GM19324 (cell line): Measurements from ENCODE around the gene MPC1L.
A peak's percentile ranks its signal among the peaks of the same experiment; 100 is the strongest.
"Not testable (repeated sequence)": the region's sequence is repeated elsewhere in the genome, so short reads cannot be mapped to it uniquely, and the experiment has no call there.

Experiments
- ATAC-seq: cut with Tn5 transposase; IDR thresholded peaks from one replicate; pipeline ENCODE4 v1.9.1; 2021; ENCODE audit warnings: mild to moderate bottlenecking, moderate library complexity; ENCODE audit not compliant: unreplicated experiment, low FRiP score

The MPC1L gene

GRCh38 chrX:40623139-40623536, at the start of gene MPC1L:
MPC1L (plus strand) TSS chrX:40623428; CDS start chrX:40623566, 138 bp downstream.
- no peak for ATAC-seq

GRCh38 chrX:40573763-40574162, 49.5 kb upstream of the MPC1L start:
- no peak for ATAC-seq

GRCh38 chrX:40575411-40575810, 47.8 kb upstream of the MPC1L start:
- not testable (repeated sequence) for ATAC-seq

- ATAC-seq = no peak
Measured at GRCh38 chrX:40576291-40576690, 46.9 kb upstream of the MPC1L start.

GRCh38 chrX:40578039-40578695, 45.1 kb upstream of the MPC1L start:
- ATAC-seq = no peak

- no peak for ATAC-seq
Measured at GRCh38 chrX:40579141-40579540, 44.1 kb upstream of the MPC1L start.

GRCh38 chrX:40579900-40580536, 43.2 kb upstream of the MPC1L start:
- no peak for ATAC-seq

- ATAC-seq = peak; percentile 95
Measured at GRCh38 chrX:40580537-40581335, 42.5 kb upstream of the MPC1L start, which contains the start of gene ATP6AP2. ATP6AP2 (plus strand) TSS chrX:40580970; CDS start chrX:40581066, 96 bp downstream.

- ATAC-seq = no peak
Measured at GRCh38 chrX:40581336-40581920, 41.8 kb upstream of the MPC1L start.

GRCh38 chrX:40582178-40582577, 41.0 kb upstream of the MPC1L start:
- not testable (repeated sequence) for ATAC-seq

GRCh38 chrX:40582811-40583210, 40.4 kb upstream of the MPC1L start:
- ATAC-seq = no peak

GRCh38 chrX:40587623-40588022, 35.6 kb upstream of the MPC1L start:
- ATAC-seq = not testable (repeated sequence)

GRCh38 chrX:40589616-40590321, 33.5 kb upstream of the MPC1L start:
- not testable (repeated sequence) for ATAC-seq

- ATAC-seq = no peak
Measured at GRCh38 chrX:40603446-40603845, 19.8 kb upstream of the MPC1L start.

- no peak for ATAC-seq
Measured at GRCh38 chrX:40607381-40607780, 15.8 kb upstream of the MPC1L start.

- ATAC-seq = no peak
Measured at GRCh38 chrX:40612511-40612910, 10.7 kb upstream of the MPC1L start.

GRCh38 chrX:40615976-40616375, 7.3 kb upstream of the MPC1L start:
- no peak for ATAC-seq

GRCh38 chrX:40617566-40617965, 5.7 kb upstream of the MPC1L start:
- no peak for ATAC-seq

GRCh38 chrX:40622479-40623138, 619 bp upstream of the MPC1L start:
- no peak for ATAC-seq

- no peak for ATAC-seq
Measured at GRCh38 chrX:40623665-40624064, 437 bp downstream of the MPC1L start.
